ENCODE measurements around the gene GAGE12J.
"Not testable (repeated sequence)": the region's sequence is repeated elsewhere in the genome, so short reads cannot be mapped to it uniquely, and the experiment has no call there.

GAGE12J gene

GRCh38 chrX:49321737-49322136 lies at the start of gene GAGE12J:
Gene GAGE12J, plus strand, starts transcription at chrX:49322037. Its CDS starts 1,157 bp downstream, at chrX:49323194.
- H3K9ac ChIP-seq (ENCODE audit: low read length in 5 of 5); H3K4me1 ChIP-seq (ENCODE audit: control insufficient read depth in 5 of 5, insufficient read depth in 5 of 5, low read length in 5 of 5); H3K36me3 ChIP-seq (ENCODE audit: control insufficient read depth in 5 of 5, insufficient read depth in 5 of 5, low read length in 5 of 5); H3K9me3 ChIP-seq (ENCODE audit: control insufficient read depth in 5 of 5, low read length in 5 of 5); H3K27ac ChIP-seq (ENCODE audit: low read depth, low read length); H3K27me3 ChIP-seq (ENCODE audit: control insufficient read depth in 5 of 5, insufficient read depth in 4 of 5, low read length in 5 of 5); H3K4me3 ChIP-seq (ENCODE audit: low read depth in 1 of 5, low read length in 5 of 5): not testable (repeated sequence)

GRCh38 chrX:49272421-49272820 lies 49.4 kb upstream of the GAGE12J start:
- Histone ChIP-seq H3K36me3 (ENCODE audit: control insufficient read depth in 5 of 5, insufficient read depth in 5 of 5, low read length in 5 of 5) (no peaks in the 10 kb centered on the region), H3K4me1 (ENCODE audit: control insufficient read depth in 5 of 5, insufficient read depth in 5 of 5, low read length in 5 of 5) (peaks cover 0 to 34% (median 26%) of the 10 kb centered on the region in 5 donors), H3K27me3 (ENCODE audit: control insufficient read depth in 5 of 5, insufficient read depth in 4 of 5, low read length in 5 of 5) (peaks cover 0 to 8% (median 2%) of the 10 kb centered on the region in 5 donors), H3K9me3 (ENCODE audit: control insufficient read depth in 5 of 5, low read length in 5 of 5) (no peaks in the 10 kb centered on the region), H3K4me3 (ENCODE audit: low read depth in 1 of 5, low read length in 5 of 5) (no peak overlapping the region), H3K27ac (ENCODE audit: low read depth, low read length) (no peak overlapping the region), H3K9ac (ENCODE audit: low read length in 5 of 5) (no peak overlapping the region)

DNA sequence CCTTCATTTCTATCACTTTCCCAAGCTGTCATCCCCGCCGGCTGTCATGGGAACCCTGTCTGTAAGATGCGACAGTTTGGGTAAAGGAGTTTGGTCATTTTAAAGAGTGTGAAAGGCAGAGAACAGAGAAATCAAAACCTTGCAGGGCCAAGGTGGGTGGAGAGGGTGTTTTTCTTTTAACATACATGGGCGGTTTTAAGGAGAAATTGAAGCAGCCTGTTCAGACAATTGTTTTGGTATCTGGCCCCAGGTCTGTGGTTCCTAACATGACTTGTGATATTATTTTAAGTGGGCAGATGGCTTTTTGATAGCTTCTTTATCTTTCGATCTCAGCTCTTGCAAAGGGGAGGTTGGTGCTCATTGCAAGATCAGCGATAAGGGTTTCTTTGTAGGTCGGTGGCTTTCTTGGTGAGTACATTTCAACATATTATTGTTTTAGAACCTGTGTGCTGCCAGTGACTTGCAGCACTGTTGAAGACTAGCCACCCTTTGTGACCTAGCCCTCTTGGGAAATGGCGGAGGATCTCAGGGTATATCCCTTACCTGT lies 48.6 kb upstream of the GAGE12J start:
- no peaks in the 10 kb centered on the region for H3K36me3 ChIP-seq (ENCODE audit: control insufficient read depth in 5 of 5, insufficient read depth in 5 of 5, low read length in 5 of 5)
- no peak overlapping the region for H3K9ac ChIP-seq (ENCODE audit: low read length in 5 of 5)

GRCh38 chrX:49276207-49276606 lies 45.6 kb upstream of the GAGE12J start:
- Histone ChIP-seq H3K27ac (ENCODE audit: low read depth, low read length) (no peak overlapping the region), H3K4me1 (ENCODE audit: control insufficient read depth in 5 of 5, insufficient read depth in 5 of 5, low read length in 5 of 5) (peaks cover 0 to 15% (median 11%) of the 10 kb centered on the region in 5 donors)

More for the DNA sequence above, 48.6 kb upstream of the GAGE12J start:
- Histone ChIP-seq H3K4me1 (ENCODE audit: control insufficient read depth in 5 of 5, insufficient read depth in 5 of 5, low read length in 5 of 5) (peaks cover 0 to 33% (median 26%) of the 10 kb centered on the region in 5 donors), H3K27me3 (ENCODE audit: control insufficient read depth in 5 of 5, insufficient read depth in 4 of 5, low read length in 5 of 5) (peaks cover 0 to 8% (median 2%) of the 10 kb centered on the region in 5 donors), H3K27ac (ENCODE audit: low read depth, low read length) (no peak overlapping the region), H3K4me3 (ENCODE audit: low read depth in 1 of 5, low read length in 5 of 5) (no peak overlapping the region), H3K9me3 (ENCODE audit: control insufficient read depth in 5 of 5, low read length in 5 of 5) (no peaks in the 10 kb centered on the region)

GRCh38 chrX:49276671-49277534 lies 44.9 kb upstream of the GAGE12J start:
- H3K36me3 ChIP-seq (ENCODE audit: control insufficient read depth in 5 of 5, insufficient read depth in 5 of 5, low read length in 5 of 5), result no peaks in the 10 kb centered on the region
- H3K27ac ChIP-seq (ENCODE audit: low read depth, low read length), result no peak overlapping the region

More at GRCh38 chrX:49276207-49276606, 45.6 kb upstream of the GAGE12J start:
- Histone ChIP-seq H3K9me3 (ENCODE audit: control insufficient read depth in 5 of 5, low read length in 5 of 5) (no peaks in the 10 kb centered on the region), H3K36me3 (ENCODE audit: control insufficient read depth in 5 of 5, insufficient read depth in 5 of 5, low read length in 5 of 5) (no peaks in the 10 kb centered on the region), H3K9ac (ENCODE audit: low read length in 5 of 5) (no peak overlapping the region), H3K4me3 (ENCODE audit: low read depth in 1 of 5, low read length in 5 of 5) (no peak overlapping the region), H3K27me3 (ENCODE audit: control insufficient read depth in 5 of 5, insufficient read depth in 4 of 5, low read length in 5 of 5) (peaks cover 0 to 8% (median 2%) of the 10 kb centered on the region in 5 donors)

GRCh38 chrX:49277535-49277830 lies 44.4 kb upstream of the GAGE12J start:
- Histone ChIP-seq H3K4me1 (ENCODE audit: control insufficient read depth in 5 of 5, insufficient read depth in 5 of 5, low read length in 5 of 5) (peaks cover 0 to 5% (median 2%) of the 10 kb centered on the region in 5 donors), H3K9me3 (ENCODE audit: control insufficient read depth in 5 of 5, low read length in 5 of 5) (no peaks in the 10 kb centered on the region), H3K4me3 (ENCODE audit: low read depth in 1 of 5, low read length in 5 of 5) (no peak overlapping the region), H3K27ac (ENCODE audit: low read depth, low read length) (no peak overlapping the region), H3K27me3 (ENCODE audit: control insufficient read depth in 5 of 5, insufficient read depth in 4 of 5, low read length in 5 of 5) (peaks cover 0 to 10% (median 6%) of the 10 kb centered on the region in 5 donors), H3K36me3 (ENCODE audit: control insufficient read depth in 5 of 5, insufficient read depth in 5 of 5, low read length in 5 of 5) (no peaks in the 10 kb centered on the region), H3K9ac (ENCODE audit: low read length in 5 of 5) (no peak overlapping the region)

More at GRCh38 chrX:49276671-49277534, 44.9 kb upstream of the GAGE12J start:
- H3K9me3 ChIP-seq (ENCODE audit: control insufficient read depth in 5 of 5, low read length in 5 of 5), result no peaks in the 10 kb centered on the region
- H3K4me1 ChIP-seq (ENCODE audit: control insufficient read depth in 5 of 5, insufficient read depth in 5 of 5, low read length in 5 of 5), result peaks cover 0 to 11% (median 8%) of the 10 kb centered on the region in 5 donors
- H3K27me3 ChIP-seq (ENCODE audit: control insufficient read depth in 5 of 5, insufficient read depth in 4 of 5, low read length in 5 of 5), result peaks cover 0 to 8% (median 5%) of the 10 kb centered on the region in 5 donors
- no peak overlapping the region for H3K9ac ChIP-seq (ENCODE audit: low read length in 5 of 5)
- H3K4me3 ChIP-seq (ENCODE audit: low read depth in 1 of 5, low read length in 5 of 5), result no peak overlapping the region

DNA sequence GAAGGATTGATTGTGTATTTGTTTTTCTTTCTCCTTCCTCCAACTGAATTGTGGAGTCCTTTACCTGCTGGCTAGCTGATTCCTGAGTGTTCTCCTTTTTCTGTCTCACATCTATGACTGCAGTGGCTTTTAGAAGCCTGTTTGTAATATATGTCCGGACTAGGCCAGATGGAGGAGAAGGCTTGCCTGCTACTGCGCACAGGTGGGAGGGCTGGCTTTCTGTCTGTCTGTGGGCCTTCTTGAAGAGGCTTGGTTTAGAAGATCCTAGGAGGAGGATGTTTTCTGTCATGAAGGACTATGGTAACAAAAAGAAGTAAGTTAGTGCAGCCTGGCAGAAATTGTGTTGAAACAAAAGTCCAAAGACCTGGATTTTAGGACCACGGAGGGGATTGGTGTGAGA lies 43.8 kb upstream of the GAGE12J start:
- H3K36me3 ChIP-seq (ENCODE audit: control insufficient read depth in 5 of 5, insufficient read depth in 5 of 5, low read length in 5 of 5), result no peaks in the 10 kb centered on the region
- no peaks in the 10 kb centered on the region for H3K9me3 ChIP-seq (ENCODE audit: control insufficient read depth in 5 of 5, low read length in 5 of 5)
- H3K9ac ChIP-seq (ENCODE audit: low read length in 5 of 5), result no peak overlapping the region
- H3K27me3 ChIP-seq (ENCODE audit: control insufficient read depth in 5 of 5, insufficient read depth in 4 of 5, low read length in 5 of 5), result peaks cover 0 to 10% (median 6%) of the 10 kb centered on the region in 5 donors
- peaks cover 0 to 2% (median 0%) of the 10 kb centered on the region in 5 donors for H3K4me1 ChIP-seq (ENCODE audit: control insufficient read depth in 5 of 5, insufficient read depth in 5 of 5, low read length in 5 of 5)
- H3K4me3 ChIP-seq (ENCODE audit: low read depth in 1 of 5, low read length in 5 of 5), result no peak overlapping the region
- H3K27ac ChIP-seq (ENCODE audit: low read depth, low read length), result no peak overlapping the region

DNA sequence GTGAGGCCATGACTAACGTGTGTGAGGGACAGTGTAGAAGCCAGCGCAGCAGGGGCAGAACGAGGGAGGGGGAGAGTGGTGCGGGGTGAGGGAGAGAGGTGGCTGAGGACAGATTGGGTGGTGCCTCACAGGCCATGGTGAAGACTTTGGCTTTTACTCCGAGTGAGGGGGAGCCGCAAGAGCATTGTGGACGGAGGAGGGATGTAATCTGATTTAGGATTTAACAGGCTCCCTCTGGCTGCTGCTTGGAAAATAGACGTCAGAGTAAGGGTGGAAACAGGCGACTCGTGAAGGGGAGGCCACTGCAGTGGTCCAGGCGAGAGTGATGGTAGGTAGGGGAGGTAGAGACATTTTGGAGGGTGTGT lies 39.2 kb upstream of the GAGE12J start:
- H3K4me1 ChIP-seq (ENCODE audit: control insufficient read depth in 5 of 5, insufficient read depth in 5 of 5, low read length in 5 of 5), result no peaks in the 10 kb centered on the region
- no peak overlapping the region for H3K27ac ChIP-seq (ENCODE audit: low read depth, low read length)
- no peaks in the 10 kb centered on the region for H3K9me3 ChIP-seq (ENCODE audit: control insufficient read depth in 5 of 5, low read length in 5 of 5)
- H3K36me3 ChIP-seq (ENCODE audit: control insufficient read depth in 5 of 5, insufficient read depth in 5 of 5, low read length in 5 of 5), result peaks cover 0 to 4% (median 0%) of the 10 kb centered on the region in 5 donors
- H3K4me3 ChIP-seq (ENCODE audit: low read depth in 1 of 5, low read length in 5 of 5), result no peak overlapping the region
- no peak overlapping the region for H3K9ac ChIP-seq (ENCODE audit: low read length in 5 of 5)
- peaks cover 0 to 15% (median 11%) of the 10 kb centered on the region in 5 donors for H3K27me3 ChIP-seq (ENCODE audit: control insufficient read depth in 5 of 5, insufficient read depth in 4 of 5, low read length in 5 of 5)

- Histone ChIP-seq H3K36me3 (ENCODE audit: control insufficient read depth in 5 of 5, insufficient read depth in 5 of 5, low read length in 5 of 5) (peaks cover 0 to 4% (median 0%) of the 10 kb centered on the region in 5 donors), H3K27me3 (ENCODE audit: control insufficient read depth in 5 of 5, insufficient read depth in 4 of 5, low read length in 5 of 5) (peaks cover 0 to 15% (median 12%) of the 10 kb centered on the region in 5 donors), H3K9ac (ENCODE audit: low read length in 5 of 5) (no peak overlapping the region), H3K4me3 (ENCODE audit: low read depth in 1 of 5, low read length in 5 of 5) (no peak overlapping the region), H3K4me1 (ENCODE audit: control insufficient read depth in 5 of 5, insufficient read depth in 5 of 5, low read length in 5 of 5) (no peaks in the 10 kb centered on the region), H3K9me3 (ENCODE audit: control insufficient read depth in 5 of 5, low read length in 5 of 5) (no peaks in the 10 kb centered on the region), H3K27ac (ENCODE audit: low read depth, low read length) (no peak overlapping the region)
These were observed 37.6 kb upstream of the GAGE12J start for GRCh38 chrX:49284212-49284611.

- Histone ChIP-seq H3K9ac (ENCODE audit: low read length in 5 of 5) (no peak overlapping the region), H3K27ac (ENCODE audit: low read depth, low read length) (no peak overlapping the region), H3K27me3 (ENCODE audit: control insufficient read depth in 5 of 5, insufficient read depth in 4 of 5, low read length in 5 of 5) (peaks cover 0 to 20% (median 13%) of the 10 kb centered on the region in 5 donors), H3K36me3 (ENCODE audit: control insufficient read depth in 5 of 5, insufficient read depth in 5 of 5, low read length in 5 of 5) (peaks cover 0 to 4% (median 0%) of the 10 kb centered on the region in 5 donors), H3K4me1 (ENCODE audit: control insufficient read depth in 5 of 5, insufficient read depth in 5 of 5, low read length in 5 of 5) (no peaks in the 10 kb centered on the region), H3K9me3 (ENCODE audit: control insufficient read depth in 5 of 5, low read length in 5 of 5) (no peaks in the 10 kb centered on the region), H3K4me3 (ENCODE audit: low read depth in 1 of 5, low read length in 5 of 5) (no peak overlapping the region)
These were observed 35.7 kb upstream of the GAGE12J start for GRCh38 chrX:49286136-49286535.

All from subcutaneous abdominal adipose tissue (tissue), 5 donors.